ENCODE measurements around the gene GXYLT1. TPM values are rescaled to one million over a fixed set of nuclear protein-coding genes. Genes with fewer than 3 reads are reported as not detected.

The GXYLT1 gene
- total and polyA plus RNA-seq, 2 experiments from 2014 or later: 9.0 to 28.8 TPM

DNA sequence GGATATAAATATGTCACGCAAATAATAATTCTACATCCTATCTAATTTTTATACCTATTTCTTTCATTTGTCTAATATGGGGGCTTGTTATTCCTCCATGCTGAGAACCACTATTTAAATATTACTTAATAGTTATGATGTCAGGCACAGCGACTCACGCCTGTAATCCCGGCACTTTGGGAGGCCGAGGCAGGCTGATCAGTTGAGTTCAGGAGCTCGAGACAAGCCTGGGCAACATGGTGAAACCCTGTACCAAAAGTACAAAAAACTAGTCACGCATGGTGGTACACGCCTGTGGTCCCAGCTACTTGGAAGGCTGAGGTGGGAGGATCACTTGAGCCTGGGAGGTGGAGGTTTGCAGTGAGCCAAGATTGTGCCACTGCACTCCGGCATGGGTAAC is 45.2 kb downstream of the GXYLT1 start:
- no peak for DNase-seq (ENCODE audit: low spot score)
- Histone ChIP-seq H3K9me2 (replicated peaks; ENCODE audit: insufficient read depth) (no peaks in the 10 kb centered on the region), H3K4me2 (no peak overlapping the region), H3K36me3 (replicated peaks; ENCODE audit: insufficient read depth, low read depth) (no peaks in the 10 kb centered on the region), H3K27me3 (no peaks in the 10 kb centered on the region), H4K20me1 (ENCODE audit: insufficient read depth, poor library complexity, severe bottlenecking) (no peaks in the 10 kb centered on the region), H2AFZ (no peak overlapping the region), H3K4me1 (ENCODE audit: insufficient read depth) (no peaks in the 10 kb centered on the region), H3K27ac (no peak overlapping the region), H3K79me2 (no peaks in the 10 kb centered on the region), H3K9me3 (ENCODE audit: low read depth) (no peaks in the 10 kb centered on the region), H3K4me3 (no peak overlapping the region)
- 94% methylated on average over 9 of the region's 9 CpGs for WGBS (ENCODE audit: low lambda C conversion rate, missing lambda C conversion rate)
- TF ChIP-seq EZH2 (IDR thresholded peaks at IDR 0.05; ENCODE audit: borderline replicate concordance) (no peak), EZH2phosphoT487 (IDR thresholded peaks at IDR 0.05; ENCODE audit: low read depth, severe bottlenecking, unreplicated experiment) (no peak)
- TF ChIP-seq, protein P1, sequence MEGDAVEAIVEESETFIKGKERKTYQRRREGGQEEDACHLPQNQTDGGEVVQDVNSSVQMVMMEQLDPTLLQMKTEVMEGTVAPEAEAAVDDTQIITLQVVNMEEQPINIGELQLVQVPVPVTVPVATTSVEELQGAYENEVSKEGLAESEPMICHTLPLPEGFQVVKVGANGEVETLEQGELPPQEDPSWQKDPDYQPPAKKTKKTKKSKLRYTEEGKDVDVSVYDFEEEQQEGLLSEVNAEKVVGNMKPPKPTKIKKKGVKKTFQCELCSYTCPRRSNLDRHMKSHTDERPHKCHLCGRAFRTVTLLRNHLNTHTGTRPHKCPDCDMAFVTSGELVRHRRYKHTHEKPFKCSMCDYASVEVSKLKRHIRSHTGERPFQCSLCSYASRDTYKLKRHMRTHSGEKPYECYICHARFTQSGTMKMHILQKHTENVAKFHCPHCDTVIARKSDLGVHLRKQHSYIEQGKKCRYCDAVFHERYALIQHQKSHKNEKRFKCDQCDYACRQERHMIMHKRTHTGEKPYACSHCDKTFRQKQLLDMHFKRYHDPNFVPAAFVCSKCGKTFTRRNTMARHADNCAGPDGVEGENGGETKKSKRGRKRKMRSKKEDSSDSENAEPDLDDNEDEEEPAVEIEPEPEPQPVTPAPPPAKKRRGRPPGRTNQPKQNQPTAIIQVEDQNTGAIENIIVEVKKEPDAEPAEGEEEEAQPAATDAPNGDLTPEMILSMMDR (IDR thresholded peaks at IDR 0.05; ENCODE audit: poor library complexity): no peak

DNA sequence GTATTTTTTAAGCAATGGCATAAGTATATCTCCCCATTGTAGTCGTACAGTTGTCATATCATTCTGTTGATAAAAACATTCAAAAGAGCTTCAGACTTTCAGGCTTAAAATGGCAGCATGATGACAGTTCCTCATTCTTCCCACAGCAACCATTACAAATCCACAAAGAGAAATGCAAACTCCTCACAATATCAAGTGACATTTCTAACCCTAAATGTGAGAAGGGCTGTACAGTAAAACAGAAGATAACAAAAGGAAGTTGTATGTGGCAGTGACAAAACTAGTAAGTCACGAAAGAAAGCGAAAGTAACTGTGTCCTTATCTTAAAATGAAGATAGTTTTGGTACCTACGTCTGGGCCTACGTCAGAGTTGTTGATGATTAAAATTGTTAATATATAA is 46.7 kb downstream of the GXYLT1 start:
- Histone ChIP-seq H3K79me2 (no peaks in the 10 kb centered on the region), H3K4me2 (no peak overlapping the region), H3K36me3 (replicated peaks; ENCODE audit: insufficient read depth, low read depth) (no peaks in the 10 kb centered on the region), H2AFZ (no peak overlapping the region), H3K9me2 (replicated peaks; ENCODE audit: insufficient read depth) (no peaks in the 10 kb centered on the region), H3K9me3 (ENCODE audit: low read depth) (no peaks in the 10 kb centered on the region), H3K4me1 (ENCODE audit: insufficient read depth) (no peaks in the 10 kb centered on the region), H3K27ac (no peak overlapping the region), H4K20me1 (ENCODE audit: insufficient read depth, poor library complexity, severe bottlenecking) (no peaks in the 10 kb centered on the region), H3K4me3 (no peak overlapping the region), H3K27me3 (no peaks in the 10 kb centered on the region)
- WGBS (ENCODE audit: low lambda C conversion rate, missing lambda C conversion rate): 93% methylated on average over 5 of the region's 5 CpGs
- no peak for DNase-seq (ENCODE audit: low spot score)
- no peak for TF ChIP-seq EZH2 (IDR thresholded peaks at IDR 0.05; ENCODE audit: borderline replicate concordance)
- TF ChIP-seq EZH2phosphoT487 (IDR thresholded peaks at IDR 0.05; ENCODE audit: low read depth, severe bottlenecking, unreplicated experiment): no peak
- TF ChIP-seq, protein P1 (IDR thresholded peaks at IDR 0.05; ENCODE audit: poor library complexity): no peak

DNA sequence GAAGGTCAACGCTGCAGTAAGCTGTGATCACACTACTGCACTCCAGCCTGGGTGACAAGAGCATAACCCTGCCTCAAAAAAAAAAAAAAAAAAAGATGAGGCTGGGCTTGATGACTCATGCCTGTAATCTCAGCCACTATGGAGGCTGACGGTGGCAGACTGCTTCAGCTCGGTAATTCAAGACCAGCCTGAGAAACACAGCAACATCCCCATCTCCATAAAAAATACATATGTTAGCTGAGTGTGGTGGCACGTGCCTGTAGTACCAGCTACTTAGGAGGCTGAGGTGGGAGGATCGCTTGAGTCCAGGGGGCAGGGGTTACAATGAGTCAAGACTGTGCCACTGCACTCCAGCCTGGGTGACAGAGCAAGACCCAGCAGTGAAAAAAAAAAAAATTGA is 50.4 kb downstream of the GXYLT1 start:
- Histone ChIP-seq H3K4me2 (no peak overlapping the region), H3K4me3 (no peak overlapping the region), H3K9me3 (ENCODE audit: low read depth) (no peaks in the 10 kb centered on the region), H3K27me3 (no peaks in the 10 kb centered on the region), H2AFZ (no peak overlapping the region), H3K79me2 (no peaks in the 10 kb centered on the region), H3K36me3 (replicated peaks; ENCODE audit: insufficient read depth, low read depth) (no peaks in the 10 kb centered on the region), H4K20me1 (ENCODE audit: insufficient read depth, poor library complexity, severe bottlenecking) (no peaks in the 10 kb centered on the region), H3K27ac (no peak overlapping the region), H3K4me1 (ENCODE audit: insufficient read depth) (no peaks in the 10 kb centered on the region), H3K9me2 (replicated peaks; ENCODE audit: insufficient read depth) (no peaks in the 10 kb centered on the region)
- DNase-seq (ENCODE audit: low spot score): peak; percentile 23
- TF ChIP-seq, protein P1 (IDR thresholded peaks at IDR 0.05; ENCODE audit: poor library complexity): no peak
- TF ChIP-seq EZH2phosphoT487 (IDR thresholded peaks at IDR 0.05; ENCODE audit: low read depth, severe bottlenecking, unreplicated experiment) (no peak), EZH2 (IDR thresholded peaks at IDR 0.05; ENCODE audit: borderline replicate concordance) (no peak)
- 67% methylated on average over 5 of the region's 5 CpGs for WGBS (ENCODE audit: low lambda C conversion rate, missing lambda C conversion rate)

DNA sequence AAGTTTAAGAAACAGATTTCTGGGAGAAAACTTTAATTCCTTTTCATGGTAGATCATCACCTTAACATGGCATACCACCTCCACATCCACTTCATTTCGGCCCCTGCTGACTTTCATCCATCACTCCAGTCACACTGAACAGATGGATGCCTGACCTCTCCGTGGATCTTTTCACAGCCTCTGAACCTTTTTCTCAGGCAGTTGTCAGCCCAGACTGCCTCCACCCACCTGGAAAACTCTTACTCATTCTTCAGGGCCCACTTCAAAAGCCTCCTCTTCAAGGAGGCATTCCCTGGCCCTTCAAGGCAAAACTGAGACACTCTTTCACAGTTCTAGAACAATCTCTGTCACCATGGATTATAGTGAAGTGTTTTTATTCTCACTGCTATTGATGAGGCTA is 52.9 kb downstream of the GXYLT1 start:
- no peaks in the 10 kb centered on the region for H3K9me3 ChIP-seq (ENCODE audit: low read depth)
- H3K4me1 ChIP-seq (ENCODE audit: insufficient read depth): no peaks in the 10 kb centered on the region
- H3K27ac ChIP-seq: no peak overlapping the region
- no peak for DNase-seq (ENCODE audit: low spot score)
- H3K36me3 ChIP-seq (replicated peaks; ENCODE audit: insufficient read depth, low read depth): no peaks in the 10 kb centered on the region
- H2AFZ ChIP-seq: no peak overlapping the region
- no peaks in the 10 kb centered on the region for H3K9me2 ChIP-seq (replicated peaks; ENCODE audit: insufficient read depth)
- H3K27me3 ChIP-seq: no peaks in the 10 kb centered on the region
- TF ChIP-seq, protein P1 (IDR thresholded peaks at IDR 0.05; ENCODE audit: poor library complexity): no peak
- TF ChIP-seq EZH2 (IDR thresholded peaks at IDR 0.05; ENCODE audit: borderline replicate concordance) (no peak), EZH2phosphoT487 (IDR thresholded peaks at IDR 0.05; ENCODE audit: low read depth, severe bottlenecking, unreplicated experiment) (no peak)
- H3K4me3 ChIP-seq: no peak overlapping the region
- no peaks in the 10 kb centered on the region for H4K20me1 ChIP-seq (ENCODE audit: insufficient read depth, poor library complexity, severe bottlenecking)
- no peaks in the 10 kb centered on the region for H3K79me2 ChIP-seq
- WGBS (ENCODE audit: low lambda C conversion rate, missing lambda C conversion rate): 92% methylated on average over 2 of the region's 2 CpGs
- no peak overlapping the region for H3K4me2 ChIP-seq
